GM19455 (cell line): ENCODE measurements around the gene MX1.

Experiments used
- ATAC-seq: cut with Tn5 transposase; IDR thresholded peaks from one replicate; pipeline ENCODE4 v1.9.1; 2021; ENCODE audit not compliant: unreplicated experiment

The MX1 gene

GRCh38 chr21:41488080-41488479 is 62.0 kb downstream of the MX1 start:
- no peak for ATAC-seq

- no peak for ATAC-seq
These were observed 63.3 kb downstream of the MX1 start for GRCh38 chr21:41489329-41489728.

- no peak for ATAC-seq
These were observed 64.3 kb downstream of the MX1 start for GRCh38 chr21:41490330-41490729.

- no peak for ATAC-seq
These were observed 65.4 kb downstream of the MX1 start for GRCh38 chr21:41491412-41491811.

- no peak for ATAC-seq
These were observed 68.2 kb downstream of the MX1 start for GRCh38 chr21:41494242-41494641.

- no peak for ATAC-seq
These were observed 71.0 kb downstream of the MX1 start for GRCh38 chr21:41497008-41497407.

GRCh38 chr21:41497788-41498187 is 71.7 kb downstream of the MX1 start:
- ATAC-seq = no peak

GRCh38 chr21:41499920-41500319 is 73.9 kb downstream of the MX1 start:
- ATAC-seq = no peak

GRCh38 chr21:41500363-41500762 is 74.3 kb downstream of the MX1 start:
- ATAC-seq = no peak

- ATAC-seq = no peak
These were observed 74.9 kb downstream of the MX1 start for GRCh38 chr21:41500931-41501381.

- ATAC-seq = no peak
These were observed 75.9 kb downstream of the MX1 start for GRCh38 chr21:41501919-41502318.

GRCh38 chr21:41503331-41503730 is 77.3 kb downstream of the MX1 start:
- ATAC-seq = no peak

GRCh38 chr21:41504030-41504429 is 78.0 kb downstream of the MX1 start:
- no peak for ATAC-seq

- ATAC-seq = no peak
These were observed 80.1 kb downstream of the MX1 start for GRCh38 chr21:41506005-41506594.

- no peak for ATAC-seq
These were observed 80.8 kb downstream of the MX1 start for GRCh38 chr21:41506611-41507520.

GRCh38 chr21:41507521-41508414 is 81.7 kb downstream of the MX1 start, which contains the start of gene TMPRSS2:
TMPRSS2 (minus strand) TSS chr21:41508158; CDS start chr21:41498133, 10,025 bp downstream.
- no peak for ATAC-seq

- ATAC-seq = no peak
These were observed 82.5 kb downstream of the MX1 start for GRCh38 chr21:41508415-41509144.
